Neutrophil (primary cell): ENCODE data around the gene TRIM72.

Experiments
- H3K27ac ChIP-seq: fragments of 200-600 bp; sonication (generic); 2 replicates; pipeline ENCODE4 v1.5.1; 2016; ENCODE audit warnings: mild to moderate bottlenecking, moderate library complexity
- H3K27me3 ChIP-seq: fragments of 200-600 bp; sonication (generic); 2 replicates; pipeline ENCODE4 v1.6.0; 2016; ENCODE audit warnings: mild to moderate bottlenecking
- H3K36me3 ChIP-seq: fragments of 200-600 bp; sonication (generic); 2 replicates; pipeline ENCODE4 v1.5.1; 2017
- H3K4me1 ChIP-seq, 2 experiments: fragments of 200-600 bp in 1 of 2; sonication (generic) in 1 of 2; 1 replicate in 1 of 2; 2 replicates in 1 of 2; pipeline versions ENCODE4 v1.5.1 to v1.6.1; 2013 to 2016; ENCODE audit warnings: low read depth in 1 of 2, low read length in 1 of 2, mild to moderate bottlenecking in 1 of 2, moderate library complexity in 1 of 2; ENCODE audit not compliant: control insufficient read depth in 1 of 2, insufficient read depth in 1 of 2
- H3K4me3 ChIP-seq, 2 experiments: fragments of 200-600 bp in 1 of 2; sonication (generic) in 1 of 2; 1 replicate in 1 of 2; 2 replicates in 1 of 2; pipeline ENCODE4 v1.5.1; 2013 to 2016; ENCODE audit warnings: low read depth in 1 of 2, low read length in 1 of 2, mild to moderate bottlenecking in 1 of 2, moderate library complexity in 1 of 2
- H3K9me3 ChIP-seq: fragments of 200-600 bp; sonication (generic); 2 replicates; pipeline ENCODE4 v1.5.1; 2016
- CTCF ChIP-seq: fragments of 200-600 bp; sonication (generic); IDR thresholded peaks from 2 replicates; pipeline ENCODE4 v1.5.1; 2016; ENCODE audit warnings: antibody characterized with exemption

TRIM72 gene

GRCh38 chr16:31251435-31251834 is 37.5 kb downstream of the TRIM72 start:
- H3K4me3 ChIP-seq, result no peak overlapping the region
- peaks cover 51 to 58% of the 10 kb centered on the region in 2 experiments for H3K4me1 ChIP-seq
- H3K27ac ChIP-seq, result no peak overlapping the region
- TF ChIP-seq CTCF, result no peak
- no peaks in the 10 kb centered on the region for H3K36me3 ChIP-seq
- H3K9me3 ChIP-seq, result no peaks in the 10 kb centered on the region
- H3K27me3 ChIP-seq, result no peaks in the 10 kb centered on the region

- Histone ChIP-seq H3K27ac (peak overlapping the region; percentile 89), H3K27me3 (no peaks in the 10 kb centered on the region), H3K9me3 (no peaks in the 10 kb centered on the region), H3K36me3 (no peaks in the 10 kb centered on the region), H3K4me1 (peaks cover 69 to 76% of the 10 kb centered on the region in 2 experiments), H3K4me3 (peak overlapping the region; percentile 46 to 49)
- no peak for TF ChIP-seq CTCF
These were observed 39.7 kb downstream of the TRIM72 start for GRCh38 chr16:31253642-31254045.

GRCh38 chr16:31256466-31256865 is 42.5 kb downstream of the TRIM72 start:
- H3K27me3 ChIP-seq, result no peaks in the 10 kb centered on the region
- no peak overlapping the region for H3K27ac ChIP-seq
- H3K9me3 ChIP-seq, result no peaks in the 10 kb centered on the region
- no peak overlapping the region for H3K4me3 ChIP-seq
- TF ChIP-seq CTCF, result no peak
- peaks cover 90 to 92% of the 10 kb centered on the region in 2 experiments for H3K4me1 ChIP-seq
- no peaks in the 10 kb centered on the region for H3K36me3 ChIP-seq

- no peak overlapping the region for H3K4me3 ChIP-seq
- peaks cover 4% of the 10 kb centered on the region for H3K36me3 ChIP-seq
- no peak for TF ChIP-seq CTCF
- no peaks in the 10 kb centered on the region for H3K27me3 ChIP-seq
- H3K4me1 ChIP-seq, result peaks cover 94 to 95% of the 10 kb centered on the region in 2 experiments
- H3K9me3 ChIP-seq, result no peaks in the 10 kb centered on the region
- H3K27ac ChIP-seq, result peak overlapping the region; percentile 88
These were observed 44.4 kb downstream of the TRIM72 start for GRCh38 chr16:31258366-31258765.

GRCh38 chr16:31260136-31260931 is 46.4 kb downstream of the TRIM72 start:
- Histone ChIP-seq H3K4me1 (peaks cover 91 to 93% of the 10 kb centered on the region in 2 experiments), H3K9me3 (no peaks in the 10 kb centered on the region), H3K4me3 (peak overlapping the region; percentile 84 to 87), H3K27me3 (no peaks in the 10 kb centered on the region), H3K36me3 (peaks cover 17% of the 10 kb centered on the region), H3K27ac (peak overlapping the region; percentile 88)
- TF ChIP-seq CTCF, result no peak
